ENCODE results near the gene TMEM250.

- no peak for TF ChIP-seq MYC (IDR thresholded peaks at IDR 0.05; ENCODE audit: low read depth, low read length)
- TF ChIP-seq CTCF (IDR thresholded peaks at IDR 0.05; ENCODE audit: low read depth, low read length): no peak
- no peak for TF ChIP-seq MAX (IDR thresholded peaks at IDR 0.05; ENCODE audit: low read depth, low read length)
These were observed 34.8 kb upstream of the TMEM250 start for GRCh38 chr9:136153381-136154065.
